Activated CD4-positive, alpha-beta memory T cell treated with anti-CD3 and anti-CD28 coated beads for 36 hours (primary cell): Measurements from ENCODE around the gene AHDC1. TPM values are rescaled to one million over a fixed set of nuclear protein-coding genes. Genes with fewer than 3 reads are reported as not detected.

ENCODE experiments used
- CTCF ChIA-PET: fragments of 350-600 bp; sonication (Branson Sonifier 250); formaldehyde crosslinking; loops from one replicate; lab custom pipeline; 2021; ENCODE audit warnings: antibody characterized with exemption, inconsistent platforms; lab: Charles Lee
- POLR2A ChIA-PET: fragments of 350-600 bp; sonication (Branson Sonifier 250); formaldehyde crosslinking; loops from one replicate; lab custom pipeline; 2021; ENCODE audit warnings: antibody characterized with exemption; lab: Charles Lee
- DNase-seq: peaks from one replicate; pipeline ENCODE4 v3.0.0-alpha.2; 2020
- H3K27ac Mint-ChIP-seq: one replicate; pipeline ENCODE4 v1.8.0; 2021; ENCODE audit warnings: mixed read lengths
- H3K27me3 Mint-ChIP-seq: one replicate; pipeline ENCODE4 v1.8.0; 2021; ENCODE audit warnings: mixed read lengths
- H3K36me3 Mint-ChIP-seq: one replicate; pipeline ENCODE4 v1.8.0; 2021; ENCODE audit warnings: mixed read lengths
- H3K4me1 Mint-ChIP-seq: one replicate; pipeline ENCODE4 v1.8.0; 2021; ENCODE audit warnings: low read depth, mixed read lengths
- H3K4me3 Mint-ChIP-seq: one replicate; pipeline ENCODE4 v1.8.0; 2021; ENCODE audit warnings: mild to moderate bottlenecking, mixed read lengths
- H3K9me3 Mint-ChIP-seq: one replicate; pipeline ENCODE4 v1.8.0; 2021; ENCODE audit warnings: mixed read lengths
- intact Hi-C: fragments of 100-400 bp; cut with micrococcal nuclease; formaldehyde crosslinking; loops from one replicate; pipeline ENCODE4 v1.15.1; 2023
- total RNA-seq, 2 experiments: library from RNA; stranded (reverse); gene quantifications; one replicate each; pipeline ENCODE4 v1.2.3, GENCODE V29; 2021

Gene AHDC1
- total RNA-seq, 2 experiments from 2014 or later: 8.3 to 12.1 TPM

- POLR2A ChIA-PET: interaction anchor here (1.4 kb wide), 1 partner anchor 11 kb away, joined by 3 read pairs; no protein-coding TSS in a partner anchor
- no peaks in the 10 kb centered on the region for H3K27me3 Mint-ChIP-seq
- CTCF ChIA-PET: interaction anchor here (0.6 to 2.0 kb wide), 3 partner anchors 14 to 69 kb away, joined by 4 to 7 read pairs (median 6); no protein-coding TSS in a partner anchor
- H3K27ac Mint-ChIP-seq: no peak overlapping the region
- H3K4me3 Mint-ChIP-seq: no peak overlapping the region
- H3K36me3 Mint-ChIP-seq: no peaks in the 10 kb centered on the region
- H3K9me3 Mint-ChIP-seq: no peaks in the 10 kb centered on the region
- intact Hi-C loops: no loop called here
- peaks cover 5% of the 10 kb centered on the region for H3K4me1 Mint-ChIP-seq
- no peak for DNase-seq
These were observed 10.0 kb downstream of the AHDC1 start for GRCh38 chr1:27593678-27594563.

GRCh38 chr1:27592931-27593677 is 10.8 kb downstream of the AHDC1 start:
- no peak overlapping the region for H3K4me3 Mint-ChIP-seq
- H3K4me1 Mint-ChIP-seq: no peaks in the 10 kb centered on the region
- ChIA-PET POLR2A (no interaction called here), CTCF (interaction anchor here (0.6 to 1.9 kb wide), 2 partner anchors 15 to 37 kb away, joined by 4 to 10 read pairs; no protein-coding TSS in a partner anchor)
- intact Hi-C loops: no loop called here
- H3K36me3 Mint-ChIP-seq: no peaks in the 10 kb centered on the region
- H3K27ac Mint-ChIP-seq: no peak overlapping the region
- H3K9me3 Mint-ChIP-seq: no peaks in the 10 kb centered on the region
- DNase-seq: no peak
- H3K27me3 Mint-ChIP-seq: no peaks in the 10 kb centered on the region

GRCh38 chr1:27592232-27592930 is 11.6 kb downstream of the AHDC1 start:
- CTCF ChIA-PET: interaction anchor here (0.7 to 1.9 kb wide), 2 partner anchors 17 to 36 kb away, joined by 4 to 10 read pairs; no protein-coding TSS in a partner anchor
- intact Hi-C loops: no loop called here
- H3K27ac Mint-ChIP-seq: no peak overlapping the region
- H3K36me3 Mint-ChIP-seq: no peaks in the 10 kb centered on the region
- H3K4me1 Mint-ChIP-seq: no peaks in the 10 kb centered on the region
- H3K27me3 Mint-ChIP-seq: no peaks in the 10 kb centered on the region
- H3K4me3 Mint-ChIP-seq: no peak overlapping the region
- DNase-seq: no peak
- POLR2A ChIA-PET: no interaction called here
- no peaks in the 10 kb centered on the region for H3K9me3 Mint-ChIP-seq

- H3K27ac Mint-ChIP-seq: no peak overlapping the region
- H3K9me3 Mint-ChIP-seq: no peaks in the 10 kb centered on the region
- H3K36me3 Mint-ChIP-seq: no peaks in the 10 kb centered on the region
- H3K4me3 Mint-ChIP-seq: no peak overlapping the region
- intact Hi-C loops: no loop called here
- no peaks in the 10 kb centered on the region for H3K27me3 Mint-ChIP-seq
- DNase-seq: no peak
- ChIA-PET CTCF (interaction anchor here (0.7 to 1.9 kb wide), 4 partner anchors 15 to 234 kb away, joined by 4 to 10 read pairs (median 4); no protein-coding TSS in a partner anchor), POLR2A (no interaction called here)
- H3K4me1 Mint-ChIP-seq: no peaks in the 10 kb centered on the region
These were observed 12.3 kb downstream of the AHDC1 start for GRCh38 chr1:27591622-27592021.

GRCh38 chr1:27590917-27591508 is 12.9 kb downstream of the AHDC1 start:
- H3K27ac Mint-ChIP-seq: no peak overlapping the region
- H3K4me3 Mint-ChIP-seq: no peak overlapping the region
- H3K27me3 Mint-ChIP-seq: no peaks in the 10 kb centered on the region
- no peaks in the 10 kb centered on the region for H3K36me3 Mint-ChIP-seq
- no peak for DNase-seq
- ChIA-PET CTCF (interaction anchor here (1.2 to 1.9 kb wide), 3 partner anchors 16 to 234 kb away, joined by 4 to 10 read pairs (median 4); no protein-coding TSS in a partner anchor), POLR2A (no interaction called here)
- no peaks in the 10 kb centered on the region for H3K9me3 Mint-ChIP-seq
- intact Hi-C loops: no loop called here
- H3K4me1 Mint-ChIP-seq: no peaks in the 10 kb centered on the region

GRCh38 chr1:27589841-27590426 is 14.0 kb downstream of the AHDC1 start:
- Mint-ChIP-seq H3K4me3 (no peak overlapping the region), H3K4me1 (no peaks in the 10 kb centered on the region), H3K36me3 (no peaks in the 10 kb centered on the region), H3K27ac (no peak overlapping the region), H3K27me3 (no peaks in the 10 kb centered on the region), H3K9me3 (no peaks in the 10 kb centered on the region)
- CTCF ChIA-PET: interaction anchor here (0.6 to 1.8 kb wide), 3 partner anchors 17 to 1120 kb away, joined by 3 to 4 read pairs (median 3); no protein-coding TSS in a partner anchor
- intact Hi-C loops: no loop called here
- no peak for DNase-seq
- POLR2A ChIA-PET: no interaction called here

- ChIA-PET POLR2A (no interaction called here), CTCF (interaction anchor here (0.6 kb wide), 1 partner anchor 1119 kb away, joined by 3 read pairs; no protein-coding TSS in a partner anchor)
- no peaks in the 10 kb centered on the region for H3K36me3 Mint-ChIP-seq
- H3K4me1 Mint-ChIP-seq: no peaks in the 10 kb centered on the region
- DNase-seq: no peak
- no peaks in the 10 kb centered on the region for H3K27me3 Mint-ChIP-seq
- H3K9me3 Mint-ChIP-seq: no peaks in the 10 kb centered on the region
- no peak overlapping the region for H3K27ac Mint-ChIP-seq
- intact Hi-C loops: no loop called here
- H3K4me3 Mint-ChIP-seq: no peak overlapping the region
These were observed 14.5 kb downstream of the AHDC1 start for GRCh38 chr1:27589441-27589840.

GRCh38 chr1:27588256-27589232 is 15.4 kb downstream of the AHDC1 start:
- H3K27me3 Mint-ChIP-seq: no peaks in the 10 kb centered on the region
- H3K4me1 Mint-ChIP-seq: no peaks in the 10 kb centered on the region
- H3K36me3 Mint-ChIP-seq: no peaks in the 10 kb centered on the region
- ChIA-PET POLR2A (no interaction called here), CTCF (interaction anchor here (1.0 to 1.4 kb wide), 2 partner anchors 19 to 31 kb away, joined by 4 to 6 read pairs; no protein-coding TSS in a partner anchor)
- H3K4me3 Mint-ChIP-seq: no peak overlapping the region
- no peak overlapping the region for H3K27ac Mint-ChIP-seq
- DNase-seq: no peak
- intact Hi-C loops: no loop called here
- H3K9me3 Mint-ChIP-seq: no peaks in the 10 kb centered on the region

GRCh38 chr1:27585684-27586083 is 18.3 kb downstream of the AHDC1 start:
- ChIA-PET CTCF (interaction anchor here (0.8 to 4.2 kb wide), 2 partner anchors 15 to 29 kb away, joined by 3 to 16 read pairs; no protein-coding TSS in a partner anchor), POLR2A (interaction anchor here (0.5 kb wide), 1 partner anchor 168 kb away, joined by 4 read pairs; no protein-coding TSS in a partner anchor)
- Mint-ChIP-seq H3K4me1 (peaks cover 3% of the 10 kb centered on the region), H3K27ac (no peak overlapping the region), H3K4me3 (no peak overlapping the region), H3K36me3 (no peaks in the 10 kb centered on the region), H3K9me3 (no peaks in the 10 kb centered on the region), H3K27me3 (no peaks in the 10 kb centered on the region)
- no peak for DNase-seq
- intact Hi-C loops: no loop called here

- H3K4me3 Mint-ChIP-seq: no peak overlapping the region
- H3K36me3 Mint-ChIP-seq: no peaks in the 10 kb centered on the region
- ChIA-PET POLR2A (no interaction called here), CTCF (interaction anchor here (0.9 to 4.2 kb wide), 5 partner anchors 14 to 28 kb away, joined by 4 to 16 read pairs (median 4); no protein-coding TSS in a partner anchor)
- no peak overlapping the region for H3K27ac Mint-ChIP-seq
- peaks cover 3% of the 10 kb centered on the region for H3K4me1 Mint-ChIP-seq
- no peaks in the 10 kb centered on the region for H3K27me3 Mint-ChIP-seq
- intact Hi-C loops: no loop called here
- no peak for DNase-seq
- H3K9me3 Mint-ChIP-seq: no peaks in the 10 kb centered on the region
These were observed 19.5 kb downstream of the AHDC1 start for GRCh38 chr1:27584453-27584852.
